Breast epithelium (tissue), 3 donors: Measurements from ENCODE around the gene JUND.

Source experiments
- CTCF ChIP-seq, 3 donors: fragments of 450-650 bp; IDR thresholded peaks; one replicate each; pipeline ENCODE4 v1.5.1; 2016 to 2017; ENCODE audit warnings: antibody characterized with exemption in 3 of 3, mild to moderate bottlenecking in 3 of 3, moderate library complexity in 3 of 3
- POLR2A ChIP-seq: fragments of 450-650 bp; IDR thresholded peaks from one replicate; pipeline ENCODE4 v1.6.1; 2016; ENCODE audit warnings: antibody characterized with exemption, mild to moderate bottlenecking, moderate library complexity
- POLR2AphosphoS5 ChIP-seq, 3 donors: sonication (generic); formaldehyde crosslinking; IDR thresholded peaks; one replicate each; pipeline ENCODE4 v1.6.1; 2017; ENCODE audit warnings: antibody characterized with exemption in 3 of 3

- TF ChIP-seq POLR2AphosphoS5 (IDR thresholded peaks at IDR 0.05) (no peak), CTCF (IDR thresholded peaks at IDR 0.05) (no peak), POLR2A (no peak)
Observed at GRCh38 chr19:18320865-18321733, 39.7 kb upstream of the JUND start.
